Glutamatergic neuron (in vitro differentiated cells): Measurements from ENCODE around the gene GRHL1. TPM values are rescaled to one million over a fixed set of nuclear protein-coding genes. Genes with fewer than 3 reads are reported as not detected.

Experiments used
- DNase-seq: peaks from one replicate; pipeline ENCODE4 v3.0.0; 2022
- H3K27ac Mint-ChIP-seq: one replicate; pipeline ENCODE4 v1.8.0; 2020; ENCODE audit warnings: mild to moderate bottlenecking, mixed read lengths, inconsistent platforms; ENCODE audit not compliant: unreplicated experiment
- H3K27me3 Mint-ChIP-seq: one replicate; pipeline ENCODE4 v1.8.0; 2020; ENCODE audit warnings: mild to moderate bottlenecking, moderate library complexity, mixed read lengths, inconsistent platforms; ENCODE audit not compliant: unreplicated experiment
- H3K36me3 Mint-ChIP-seq: one replicate; pipeline ENCODE4 v1.8.0; 2020; ENCODE audit warnings: mild to moderate bottlenecking, mixed read lengths, inconsistent platforms; ENCODE audit not compliant: unreplicated experiment
- H3K4me1 Mint-ChIP-seq: one replicate; pipeline ENCODE4 v1.8.0; 2020; ENCODE audit warnings: mild to moderate bottlenecking, low read depth, mixed read lengths, inconsistent platforms; ENCODE audit not compliant: unreplicated experiment
- H3K4me3 Mint-ChIP-seq: one replicate; pipeline ENCODE4 v1.8.0; 2020; ENCODE audit warnings: mild to moderate bottlenecking, mixed read lengths, inconsistent platforms; ENCODE audit not compliant: unreplicated experiment
- H3K9me3 Mint-ChIP-seq: one replicate; pipeline ENCODE4 v1.8.0; 2020; ENCODE audit warnings: mild to moderate bottlenecking, moderate library complexity, mixed read lengths, inconsistent platforms; ENCODE audit not compliant: unreplicated experiment
- CTCF ChIP-seq: fragments of 200-600 bp; sonication (generic); IDR thresholded peaks from one replicate; pipeline ENCODE4 v1.5.0; 2021; ENCODE audit not compliant: partially characterized antibody, unreplicated experiment
- total RNA-seq: library from RNA; stranded (reverse); fragmentation: NEBNext Ultra II Directional; extraction: Animal tissue kit (Norgen Biotek cat#: 25700); gene quantifications from one replicate; pipeline ENCODE4 v1.2.1, GENCODE V29; 2021; ENCODE audit not compliant: unreplicated experiment

GRHL1 gene
- total RNA-seq, 1 donor from 2014 or later = 4.3 TPM

- no peaks in the 10 kb centered on the region for H3K9me3 Mint-ChIP-seq
- TF ChIP-seq CTCF = no peak
- no peaks in the 10 kb centered on the region for H3K36me3 Mint-ChIP-seq
- H3K27ac Mint-ChIP-seq = no peak overlapping the region
- peaks cover 6% of the 10 kb centered on the region for H3K4me1 Mint-ChIP-seq
- no peak for DNase-seq
- no peak overlapping the region for H3K4me3 Mint-ChIP-seq
- H3K27me3 Mint-ChIP-seq = no peaks in the 10 kb centered on the region
Observed at GRCh38 chr2:9982891-9983290, 31.4 kb downstream of the GRHL1 start.

- H3K27me3 Mint-ChIP-seq = no peaks in the 10 kb centered on the region
- peaks cover 6% of the 10 kb centered on the region for H3K4me1 Mint-ChIP-seq
- no peak overlapping the region for H3K27ac Mint-ChIP-seq
- DNase-seq = no peak
- no peak overlapping the region for H3K4me3 Mint-ChIP-seq
- no peaks in the 10 kb centered on the region for H3K36me3 Mint-ChIP-seq
- H3K9me3 Mint-ChIP-seq = no peaks in the 10 kb centered on the region
- TF ChIP-seq CTCF = no peak
Observed at GRCh38 chr2:9983401-9984216, 32.1 kb downstream of the GRHL1 start.

GRCh38 chr2:9984217-9984739 is 32.8 kb downstream of the GRHL1 start:
- Mint-ChIP-seq H3K4me3 (no peak overlapping the region), H3K4me1 (peaks cover 6% of the 10 kb centered on the region), H3K9me3 (no peaks in the 10 kb centered on the region), H3K36me3 (no peaks in the 10 kb centered on the region), H3K27ac (no peak overlapping the region), H3K27me3 (no peaks in the 10 kb centered on the region)
- no peak for DNase-seq
- peak; percentile 87 for TF ChIP-seq CTCF

- no peaks in the 10 kb centered on the region for H3K9me3 Mint-ChIP-seq
- peaks cover 6% of the 10 kb centered on the region for H3K4me1 Mint-ChIP-seq
- no peaks in the 10 kb centered on the region for H3K36me3 Mint-ChIP-seq
- no peak overlapping the region for H3K27ac Mint-ChIP-seq
- DNase-seq = no peak
- H3K27me3 Mint-ChIP-seq = no peaks in the 10 kb centered on the region
- TF ChIP-seq CTCF = no peak
- no peak overlapping the region for H3K4me3 Mint-ChIP-seq
Observed at GRCh38 chr2:9984871-9985480, 33.5 kb downstream of the GRHL1 start.
